ENCODE measurements around the gene EYA4. TPM values are rescaled to one million over a fixed set of nuclear protein-coding genes. Genes with fewer than 3 reads are reported as not detected.
A peak's percentile ranks its signal among the peaks of the same experiment; 100 is the strongest.

Gene EYA4
- total RNA-seq, 1 experiment from 2014 or later = not detected

- H3K9me3 ChIP-seq = no peaks in the 10 kb centered on the region
- Mint-ChIP-seq H3K27ac (ENCODE audit: unreplicated experiment) (no peak overlapping the region), H3K27me3 (ENCODE audit: insufficient read depth, unreplicated experiment) (peaks cover 5% of the 10 kb centered on the region), H3K4me1 (ENCODE audit: low read depth, unreplicated experiment) (no peaks in the 10 kb centered on the region), H3K4me3 (ENCODE audit: unreplicated experiment) (no peak overlapping the region), H3K36me3 (ENCODE audit: insufficient read depth, unreplicated experiment) (no peaks in the 10 kb centered on the region), H3K9me3 (ENCODE audit: unreplicated experiment) (no peaks in the 10 kb centered on the region)
- ChIA-PET CTCF (no interaction called here), POLR2A (no interaction called here)
- TF ChIP-seq CTCF (IDR thresholded peaks at IDR 0.05; ENCODE audit: insufficient read depth in 1 of 2, low read depth in 1 of 2, low read length in 1 of 2, severe bottlenecking in 1 of 2, unreplicated experiment in 1 of 2) = no peak
- no peaks in the 10 kb centered on the region for H3K4me1 ChIP-seq
- H3K4me3 ChIP-seq (ENCODE audit: low read depth, low read length) = no peak overlapping the region
- no TSS peak for BruUV-seq (replicated peaks)
- intact Hi-C loops (cut with micrococcal nuclease; ENCODE audit: unreplicated experiment) = no loop called here
- H3K27me3 ChIP-seq (replicated peaks; ENCODE audit: control insufficient read depth, insufficient read depth, low read length) = no peaks in the 10 kb centered on the region
- H3K36me3 ChIP-seq (ENCODE audit: control insufficient read depth, insufficient read depth, low read length) = no peaks in the 10 kb centered on the region
- no peak for DNase-seq
Measured at GRCh38 chr6:133559926-133560325, 318.8 kb downstream of the EYA4 start.

GRCh38 chr6:133567636-133568035 is 326.5 kb downstream of the EYA4 start:
- ChIA-PET POLR2A (no interaction called here), CTCF (no interaction called here)
- no peaks in the 10 kb centered on the region for H3K36me3 ChIP-seq (ENCODE audit: control insufficient read depth, insufficient read depth, low read length)
- no peaks in the 10 kb centered on the region for H3K9me3 Mint-ChIP-seq (ENCODE audit: unreplicated experiment)
- H3K4me3 ChIP-seq (ENCODE audit: low read depth, low read length) = no peak overlapping the region
- H3K4me1 Mint-ChIP-seq (ENCODE audit: low read depth, unreplicated experiment) = no peaks in the 10 kb centered on the region
- H3K9me3 ChIP-seq = no peaks in the 10 kb centered on the region
- intact Hi-C loops (cut with micrococcal nuclease; ENCODE audit: unreplicated experiment) = loop anchor here (2.0 to 5.0 kb wide), 2 partner anchors 130 to 529 kb away; no protein-coding TSS in a partner anchor
- TF ChIP-seq CTCF (IDR thresholded peaks at IDR 0.05; ENCODE audit: insufficient read depth in 1 of 2, low read depth in 1 of 2, low read length in 1 of 2, severe bottlenecking in 1 of 2, unreplicated experiment in 1 of 2) = no peak
- no peak overlapping the region for H3K4me3 Mint-ChIP-seq (ENCODE audit: unreplicated experiment)
- H3K27me3 Mint-ChIP-seq (ENCODE audit: insufficient read depth, unreplicated experiment) = peaks cover 14% of the 10 kb centered on the region
- no peak for DNase-seq
- no peaks in the 10 kb centered on the region for H3K27me3 ChIP-seq (replicated peaks; ENCODE audit: control insufficient read depth, insufficient read depth, low read length)
- BruUV-seq (replicated peaks) = no TSS peak
- no peak overlapping the region for H3K27ac Mint-ChIP-seq (ENCODE audit: unreplicated experiment)
- H3K4me1 ChIP-seq = no peaks in the 10 kb centered on the region
- no peaks in the 10 kb centered on the region for H3K36me3 Mint-ChIP-seq (ENCODE audit: insufficient read depth, unreplicated experiment)

- Histone ChIP-seq H3K4me3 (ENCODE audit: low read depth, low read length) (peak overlapping the region; percentile 13; the same call in 1 of the 2 replicates), H3K9me3 (no peaks in the 10 kb centered on the region), H3K4me1 (no peaks in the 10 kb centered on the region), H3K27me3 (replicated peaks; ENCODE audit: control insufficient read depth, insufficient read depth, low read length) (no peaks in the 10 kb centered on the region), H3K36me3 (ENCODE audit: control insufficient read depth, insufficient read depth, low read length) (no peaks in the 10 kb centered on the region)
- Mint-ChIP-seq H3K4me3 (ENCODE audit: unreplicated experiment) (peak overlapping the region; percentile 73), H3K27ac (ENCODE audit: unreplicated experiment) (no peak overlapping the region), H3K36me3 (ENCODE audit: insufficient read depth, unreplicated experiment) (no peaks in the 10 kb centered on the region), H3K27me3 (ENCODE audit: insufficient read depth, unreplicated experiment) (peaks cover 9% of the 10 kb centered on the region), H3K9me3 (ENCODE audit: unreplicated experiment) (peaks cover 1% of the 10 kb centered on the region), H3K4me1 (ENCODE audit: low read depth, unreplicated experiment) (no peaks in the 10 kb centered on the region)
- DNase-seq = peak; percentile 42 to 52
- intact Hi-C loops (cut with micrococcal nuclease; ENCODE audit: unreplicated experiment) = loop anchor here (1.0 to 5.0 kb wide), 7 partner anchors 40 to 528 kb away; no protein-coding TSS in a partner anchor
- POLR2A ChIA-PET = interaction anchor here (0.6 kb wide), 2 partner anchors 39 to 269 kb away, joined by 3 to 4 read pairs; no protein-coding TSS in a partner anchor
- CTCF ChIA-PET = interaction anchor here (0.6 to 2.3 kb wide), 12 partner anchors 41 to 755 kb away, joined by 3 to 39 read pairs (median 4); partner anchors contain the start of gene RPS12
- no TSS peak for BruUV-seq (replicated peaks)
- TF ChIP-seq CTCF (IDR thresholded peaks at IDR 0.05; ENCODE audit: insufficient read depth in 1 of 2, low read depth in 1 of 2, low read length in 1 of 2, severe bottlenecking in 1 of 2, unreplicated experiment in 1 of 2) = peak; percentile 77 to 88
Measured at GRCh38 chr6:133568970-133569889, 328.1 kb downstream of the EYA4 start.
